ENCODE measurements around the gene PTPRO. TPM values are rescaled to one million over a fixed set of nuclear protein-coding genes. Genes with fewer than 3 reads are reported as not detected.

Gene PTPRO
- total and polyA plus RNA-seq, 10 of the 15 experiments (the other 5 are each of a cell fraction or from before 2014, with no cell fraction given) = 1.2 to 5.3 (median 3.5) TPM

GRCh38 chr12:15522574-15523187, 200.4 kb downstream of the PTPRO start (continued):
- TF ChIP-seq BHLHE40 (IDR thresholded peaks at IDR 0.05; ENCODE audit: borderline replicate concordance in 1 of 2, low read depth in 2 of 2, low read length in 1 of 2) = no peak
- peak; percentile 38 to 74 (median 52); a peak in 5 of 6 replicates for TF ChIP-seq CTCF (IDR thresholded peaks at IDR 0.05 in 2 of 3, conservative IDR thresholded peaks at IDR 0.05 in 1 of 3; ENCODE audit: control insufficient read depth in 2 of 3, extremely low read depth in 1 of 3, insufficient read depth in 1 of 3, low read depth in 3 of 3, low read length in 3 of 3)
- no peak for TF ChIP-seq SPI1 (IDR thresholded peaks at IDR 0.05; ENCODE audit: borderline replicate concordance, insufficient read depth, low read depth, low read length)
- no peak for TF ChIP-seq NKRF (conservative IDR thresholded peaks at IDR 0.05)
- no peak for TF ChIP-seq E4F1 (IDR thresholded peaks at IDR 0.05; ENCODE audit: borderline replicate concordance, partially characterized antibody)
- no peak for TF ChIP-seq ZNF24 (IDR thresholded peaks at IDR 0.05)
- TF ChIP-seq PAX8 (IDR thresholded peaks at IDR 0.05) = no peak
- no peak for TF ChIP-seq SIX5 (IDR thresholded peaks at IDR 0.05; ENCODE audit: low read depth, low read length, severe bottlenecking)
- TF ChIP-seq PBX3 (IDR thresholded peaks at IDR 0.05; ENCODE audit: insufficient replicate concordance, low read depth, low read length) = no peak
- TF ChIP-seq SMC3 (IDR thresholded peaks at IDR 0.05; ENCODE audit: borderline replicate concordance, low read length) = peak; percentile 61; the same call in 1 of the 2 replicates
- no peak for TF ChIP-seq TCF12 (IDR thresholded peaks at IDR 0.05; ENCODE audit: low read depth, low read length)
- TF ChIP-seq NFYA (IDR thresholded peaks at IDR 0.05; ENCODE audit: borderline replicate concordance, low read depth, low read length) = no peak
- no peak for TF ChIP-seq CBX5 (IDR thresholded peaks at IDR 0.05; ENCODE audit: low read depth)
- TF ChIP-seq IRF5 (IDR thresholded peaks at IDR 0.05; ENCODE audit: borderline replicate concordance) = no peak
- TF ChIP-seq CEBPZ (IDR thresholded peaks at IDR 0.05; ENCODE audit: low read depth, low read length) = no peak

Data from GM12878 (cell line).